IMR-90 (cell line): ENCODE measurements around the gene NDEL1. TPM values are rescaled to one million over a fixed set of nuclear protein-coding genes. Genes with fewer than 3 reads are reported as not detected.

Source experiments
- ATAC-seq: fragments of 200-7000 bp; cut with Tn5 transposase; 2 replicates; pipeline ENCODE4 v1.9.1; 2020; ENCODE audit warnings: low read depth, mild to moderate bottlenecking, moderate library complexity
- BruUV-seq: library from RNA; stranded (reverse); fragments of 400-500 nt; replicated peaks from 2 replicates; lab custom pipeline; 2021; lab: Mats Ljungman, UMichigan
- CTCF ChIA-PET: fragments of 300-600 bp; formaldehyde crosslinking; extraction: SDS; loops from one replicate; lab custom pipeline; 2021; ENCODE audit warnings: antibody characterized with exemption; lab: Yijun Ruan, JAX
- POLR2A ChIA-PET: fragments of 300-600 bp; sonication (Branson Sonifier 250); formaldehyde crosslinking; loops from one replicate; lab custom pipeline; 2022; ENCODE audit warnings: antibody characterized with exemption; ENCODE audit not compliant: unreplicated experiment; lab: Charles Lee
- DNase-seq: peaks from one replicate; pipeline ENCODE4 v3.0.0; 2013
- H2AFZ ChIP-seq: replicated peaks from 2 replicates; pipeline ENCODE3; 2013; ENCODE audit warnings: low read length, mild to moderate bottlenecking; ENCODE audit not compliant: poor library complexity
- H2AK5ac ChIP-seq: 2 replicates; pipeline ENCODE4 v1.6.1; 2013; ENCODE audit warnings: low read depth, low read length, inconsistent platforms
- H2AK9ac ChIP-seq: replicated peaks from 2 replicates; pipeline ENCODE3; 2013; ENCODE audit warnings: mild to moderate bottlenecking, low read depth, low read length, moderate library complexity; ENCODE audit not compliant: poor library complexity
- H2BK120ac ChIP-seq: 2 replicates; pipeline ENCODE4 v1.6.1; 2013; ENCODE audit warnings: low read depth, low read length, inconsistent platforms
- H2BK15ac ChIP-seq: 3 replicates; pipeline ENCODE4 v1.6.1; 2013; ENCODE audit warnings: low read depth, low read length, inconsistent platforms
- H2BK20ac ChIP-seq: 2 replicates; pipeline ENCODE4 v1.6.1; 2013; ENCODE audit warnings: low read depth, mild to moderate bottlenecking, inconsistent platforms, low read length, moderate library complexity
- H2BK5ac ChIP-seq: 2 replicates; pipeline ENCODE4 v1.6.1; 2013; ENCODE audit warnings: mild to moderate bottlenecking, low read depth, low read length, inconsistent platforms; ENCODE audit not compliant: poor library complexity, severe bottlenecking
- H3K14ac ChIP-seq: replicated peaks from 2 replicates; pipeline ENCODE4 v1.6.1; 2013; ENCODE audit warnings: low read depth, low read length, inconsistent platforms
- H3K18ac ChIP-seq: 2 replicates; pipeline ENCODE4 v1.6.1; 2013; ENCODE audit warnings: low read depth, low read length, control low read depth
- H3K23ac ChIP-seq: 2 replicates; pipeline ENCODE4 v1.6.1; 2013; ENCODE audit warnings: low read depth, low read length, inconsistent platforms
- H3K27ac ChIP-seq: 2 replicates; pipeline ENCODE4 v1.5.1; 2013; ENCODE audit warnings: mild to moderate bottlenecking, control low read depth, low read length; ENCODE audit not compliant: insufficient read depth
- H3K27me3 ChIP-seq: 2 replicates; pipeline ENCODE4 v1.6.1; 2013; ENCODE audit warnings: low read length; ENCODE audit not compliant: control insufficient read depth, insufficient read depth
- H3K36me3 ChIP-seq: 2 replicates; pipeline ENCODE4 v1.6.1; 2013; ENCODE audit warnings: low read length, mixed read lengths; ENCODE audit not compliant: control insufficient read depth, insufficient read depth
- H3K4ac ChIP-seq: 2 replicates; pipeline ENCODE4 v1.6.1; 2013; ENCODE audit warnings: low read depth, low read length, inconsistent platforms
- H3K4me1 ChIP-seq: 2 replicates; pipeline ENCODE4 v1.6.1; 2013; ENCODE audit warnings: low read length, mixed read lengths; ENCODE audit not compliant: control insufficient read depth, insufficient read depth
- H3K4me2 ChIP-seq: 2 replicates; pipeline ENCODE4 v1.6.1; 2013; ENCODE audit warnings: low read depth, mild to moderate bottlenecking, control low read depth, low read length, moderate library complexity
- H3K4me3 ChIP-seq: 2 replicates; pipeline ENCODE4 v1.5.1; 2013; ENCODE audit warnings: low read depth, mild to moderate bottlenecking, control low read depth, low read length, moderate library complexity; ENCODE audit not compliant: insufficient read depth
- H3K56ac ChIP-seq: 2 replicates; pipeline ENCODE4 v1.6.1; 2013; ENCODE audit warnings: low read length, inconsistent platforms; ENCODE audit not compliant: insufficient read depth; ENCODE audit errors: extremely low read depth
- H3K79me1 ChIP-seq, 2 experiments: 2 replicates each; pipeline ENCODE4 v1.6.1; 2013; ENCODE audit warnings: low read length in 2 of 2, inconsistent platforms in 1 of 2, low read depth in 1 of 2
- H3K9ac ChIP-seq: 2 replicates; pipeline ENCODE4 v1.6.1; 2013; ENCODE audit warnings: low read depth, low read length, control low read depth
- H3K9me1 ChIP-seq: 2 replicates; pipeline ENCODE4 v1.6.1; 2013; ENCODE audit warnings: low read length, inconsistent platforms; ENCODE audit not compliant: insufficient read depth
- H3K9me3 ChIP-seq: 2 replicates; pipeline ENCODE4 v1.6.1; 2013; ENCODE audit warnings: low read length; ENCODE audit not compliant: control insufficient read depth, insufficient read depth
- H4K20me1 ChIP-seq: 2 replicates; pipeline ENCODE4 v1.6.1; 2013; ENCODE audit warnings: low read length, inconsistent platforms; ENCODE audit not compliant: insufficient read depth
- H4K5ac ChIP-seq: 2 replicates; pipeline ENCODE4 v1.6.1; 2013; ENCODE audit warnings: mild to moderate bottlenecking, low read depth, low read length, control low read depth
- H4K8ac ChIP-seq, 2 experiments: 2 replicates each; pipeline ENCODE4 v1.6.1; 2013; ENCODE audit warnings: low read depth in 2 of 2, low read length in 2 of 2, control low read depth in 1 of 2, inconsistent platforms in 1 of 2
- H4K91ac ChIP-seq: 2 replicates; pipeline ENCODE4 v1.6.1; 2013; ENCODE audit warnings: low read depth, low read length, inconsistent platforms; ENCODE audit not compliant: insufficient read depth
- BHLHE40 ChIP-seq: fragments of 150-350 bp; IDR thresholded peaks from 2 replicates; pipeline ENCODE4 v1.6.1; 2016; ENCODE audit warnings: mild to moderate bottlenecking, low read depth, low read length
- CHD1 ChIP-seq: IDR thresholded peaks from 2 replicates; pipeline ENCODE4 v1.6.1; 2012; ENCODE audit warnings: low read depth, low read length, improper control_type of control experiment
- FOS ChIP-seq: fragments of 150-350 bp; IDR thresholded peaks from 2 replicates; pipeline ENCODE4 v1.6.1; 2016; ENCODE audit warnings: low read depth, low read length
- MAZ ChIP-seq: IDR thresholded peaks from 2 replicates; pipeline ENCODE4 v1.6.1; 2012; ENCODE audit warnings: low read depth, mild to moderate bottlenecking, low read length, improper control_type of control experiment, moderate library complexity, borderline replicate concordance
- MXI1 ChIP-seq: IDR thresholded peaks from 2 replicates; pipeline ENCODE4 v1.6.1; 2012; ENCODE audit warnings: low read depth, mild to moderate bottlenecking, low read length, moderate library complexity, borderline replicate concordance
- POLR2A ChIP-seq: IDR thresholded peaks from 2 replicates; pipeline ENCODE4 v1.6.1; 2012; ENCODE audit warnings: mild to moderate bottlenecking, low read depth, low read length
- RAD21 ChIP-seq: IDR thresholded peaks from 2 replicates; pipeline ENCODE4 v1.6.1; 2012; ENCODE audit warnings: low read length, improper control_type of control experiment
- RFX5 ChIP-seq: IDR thresholded peaks from 2 replicates; pipeline ENCODE4 v1.8.0; 2012; ENCODE audit warnings: low read depth, mild to moderate bottlenecking, low read length, moderate library complexity
- SMC3 ChIP-seq: fragments of 150-350 bp; IDR thresholded peaks from 2 replicates; pipeline ENCODE4 v1.6.1; 2016; ENCODE audit warnings: low read depth, mild to moderate bottlenecking, antibody characterized with exemption, low read length, moderate library complexity
- WGBS, 2 experiments: methylation state at CpG; one replicate each; pipeline versions ENCODE4 v1.1.5 to v1.1.7; 2013; ENCODE audit warnings: missing lambda C conversion rate in 2 of 2; ENCODE audit not compliant: insufficient read length in 1 of 2; ENCODE audit errors: extremely low coverage in 2 of 2; 5-methylcytosine and 5-hydroxymethylcytosine counted together
- dilution Hi-C: fragments of 300-500 bp; cut with HindIII; formaldehyde crosslinking; loops from one replicate; pipeline ENCODE4 v1.14.3; 2018; ENCODE audit warnings: low sequenced_read_pairs; ENCODE audit not compliant: unreplicated experiment
- in situ Hi-C: fragments of 300-500 bp; cut with MboI; formaldehyde crosslinking; loops from 3 replicates; pipeline ENCODE4 v1.14.3; 2019; ENCODE audit warnings: low sequenced_read_pairs, inconsistent platforms, mixed read lengths
- intact Hi-C: fragments of 100-400 bp; cut with micrococcal nuclease; formaldehyde crosslinking; loops from 2 replicates; pipeline ENCODE4 v1.10.0; 2022
- polyA plus RNA-seq, 3 experiments: library from polyadenylated mRNA; depleted of rRNA; stranded (reverse); fragments of >200 nt; gene quantifications; 2 replicates each; pipeline ENCODE4 v1.2.3, GENCODE V29; 2012; ENCODE audit warnings: low replicate concordance in 1 of 3
- total RNA-seq: library from RNA; depleted of rRNA; stranded (reverse); fragments of >200 nt; gene quantifications from 2 replicates; pipeline ENCODE4 v1.2.3, GENCODE V29; 2012
- TF ChIP-seq, protein P1 (sequence below): fragments of 150-350 bp; IDR thresholded peaks from 2 replicates; pipeline ENCODE4 v1.6.1; 2017; ENCODE audit warnings: mild to moderate bottlenecking, antibody characterized with exemption, low read length, low read depth
- TF ChIP-seq, protein P2 (sequence below): fragments of 150-350 bp; IDR thresholded peaks from 2 replicates; pipeline ENCODE4 v1.6.1; 2016; ENCODE audit warnings: low read depth, mild to moderate bottlenecking, low read length, moderate library complexity, borderline replicate concordance
- TF ChIP-seq, protein P3 (sequence below): conservative IDR thresholded peaks from 2 replicates; pipeline ENCODE4 v1.5.1; 2012; ENCODE audit warnings: mild to moderate bottlenecking, low read depth, low read length, improper control_type of control experiment

NDEL1 gene
- total and polyA plus RNA-seq, 2 of the 4 experiments (the other 2 are of a cell fraction) = 28.9 to 95.6 TPM

DNA sequence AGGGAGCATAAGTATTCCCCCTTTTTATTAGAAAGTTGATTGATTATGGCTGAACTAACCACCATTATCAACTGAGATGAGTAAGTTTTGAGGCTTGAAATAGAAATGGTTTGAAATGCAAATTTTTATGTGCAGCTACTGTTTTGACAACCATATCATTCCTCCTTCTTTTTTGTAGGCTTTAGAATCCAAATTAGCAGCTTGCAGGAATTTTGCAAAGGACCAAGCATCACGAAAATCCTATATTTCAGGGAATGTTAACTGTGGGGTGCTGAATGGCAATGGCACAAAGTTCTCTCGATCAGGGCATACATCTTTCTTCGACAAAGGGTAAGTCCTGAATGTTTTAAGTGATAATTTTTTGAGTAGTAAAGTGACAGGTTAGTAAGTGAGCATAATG, 24.1 kb downstream of the NDEL1 start:
- Histone ChIP-seq H2BK120ac (no peak overlapping the region), H3K27ac (no peak overlapping the region), H4K8ac (no peak overlapping the region), H3K56ac (no peak overlapping the region), H3K9me3 (no peaks in the 10 kb centered on the region), H4K20me1 (peaks cover 51% of the 10 kb centered on the region), H3K9ac (no peak overlapping the region), H2BK20ac (no peak overlapping the region), H4K5ac (no peak overlapping the region), H3K4ac (no peak overlapping the region), H3K18ac (no peak overlapping the region), H2BK5ac (no peak overlapping the region), H3K36me3 (peaks cover 62% of the 10 kb centered on the region), H3K4me2 (no peak overlapping the region), H3K4me1 (peaks cover 2% of the 10 kb centered on the region; the same call in 1 of the 2 replicates), H4K91ac (no peak overlapping the region), H2AK9ac (no peak overlapping the region), H3K23ac (no peak overlapping the region), H2AK5ac (no peak overlapping the region), H3K27me3 (no peaks in the 10 kb centered on the region), H2AFZ (no peak overlapping the region), H3K79me1 (peaks cover 40 to 64% of the 10 kb centered on the region in 2 experiments), H3K4me3 (no peak overlapping the region), H2BK15ac (no peak overlapping the region), H3K9me1 (peaks cover 3% of the 10 kb centered on the region; the same call in 1 of the 2 replicates), H3K14ac (no peak overlapping the region)
- intact Hi-C loops (no loop called here), dilution Hi-C loops (no loop called here), in situ Hi-C loops (no loop called here)
- POLR2A ChIA-PET = no interaction called here
- BruUV-seq = no TSS peak
- TF ChIP-seq FOS (no peak), RAD21 (no peak), CHD1 (no peak), RFX5 (no peak), MXI1 (no peak), SMC3 (no peak), BHLHE40 (no peak), MAZ (no peak), POLR2A (no peak)
- TF ChIP-seq, protein P1, sequence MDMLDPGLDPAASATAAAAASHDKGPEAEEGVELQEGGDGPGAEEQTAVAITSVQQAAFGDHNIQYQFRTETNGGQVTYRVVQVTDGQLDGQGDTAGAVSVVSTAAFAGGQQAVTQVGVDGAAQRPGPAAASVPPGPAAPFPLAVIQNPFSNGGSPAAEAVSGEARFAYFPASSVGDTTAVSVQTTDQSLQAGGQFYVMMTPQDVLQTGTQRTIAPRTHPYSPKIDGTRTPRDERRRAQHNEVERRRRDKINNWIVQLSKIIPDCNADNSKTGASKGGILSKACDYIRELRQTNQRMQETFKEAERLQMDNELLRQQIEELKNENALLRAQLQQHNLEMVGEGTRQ = no peak
- TF ChIP-seq, protein P2, sequence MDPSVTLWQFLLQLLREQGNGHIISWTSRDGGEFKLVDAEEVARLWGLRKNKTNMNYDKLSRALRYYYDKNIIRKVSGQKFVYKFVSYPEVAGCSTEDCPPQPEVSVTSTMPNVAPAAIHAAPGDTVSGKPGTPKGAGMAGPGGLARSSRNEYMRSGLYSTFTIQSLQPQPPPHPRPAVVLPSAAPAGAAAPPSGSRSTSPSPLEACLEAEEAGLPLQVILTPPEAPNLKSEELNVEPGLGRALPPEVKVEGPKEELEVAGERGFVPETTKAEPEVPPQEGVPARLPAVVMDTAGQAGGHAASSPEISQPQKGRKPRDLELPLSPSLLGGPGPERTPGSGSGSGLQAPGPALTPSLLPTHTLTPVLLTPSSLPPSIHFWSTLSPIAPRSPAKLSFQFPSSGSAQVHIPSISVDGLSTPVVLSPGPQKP = no peak
- TF ChIP-seq, protein P3, sequence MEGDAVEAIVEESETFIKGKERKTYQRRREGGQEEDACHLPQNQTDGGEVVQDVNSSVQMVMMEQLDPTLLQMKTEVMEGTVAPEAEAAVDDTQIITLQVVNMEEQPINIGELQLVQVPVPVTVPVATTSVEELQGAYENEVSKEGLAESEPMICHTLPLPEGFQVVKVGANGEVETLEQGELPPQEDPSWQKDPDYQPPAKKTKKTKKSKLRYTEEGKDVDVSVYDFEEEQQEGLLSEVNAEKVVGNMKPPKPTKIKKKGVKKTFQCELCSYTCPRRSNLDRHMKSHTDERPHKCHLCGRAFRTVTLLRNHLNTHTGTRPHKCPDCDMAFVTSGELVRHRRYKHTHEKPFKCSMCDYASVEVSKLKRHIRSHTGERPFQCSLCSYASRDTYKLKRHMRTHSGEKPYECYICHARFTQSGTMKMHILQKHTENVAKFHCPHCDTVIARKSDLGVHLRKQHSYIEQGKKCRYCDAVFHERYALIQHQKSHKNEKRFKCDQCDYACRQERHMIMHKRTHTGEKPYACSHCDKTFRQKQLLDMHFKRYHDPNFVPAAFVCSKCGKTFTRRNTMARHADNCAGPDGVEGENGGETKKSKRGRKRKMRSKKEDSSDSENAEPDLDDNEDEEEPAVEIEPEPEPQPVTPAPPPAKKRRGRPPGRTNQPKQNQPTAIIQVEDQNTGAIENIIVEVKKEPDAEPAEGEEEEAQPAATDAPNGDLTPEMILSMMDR = no peak
- WGBS, 2 experiments = 80% methylated on average over 1 of the region's 3 CpGs; no CpG with 5 or more reads in 1 of the 2 experiments
- CTCF ChIA-PET = no interaction called here
- ATAC-seq (no peak), DNase-seq (no peak)
